CD4-positive, alpha-beta T cell treated with Interleukin-4 for 4 hours (primary cell): ENCODE data around the gene FAU.
A peak's percentile ranks its signal among the peaks of the same experiment; 100 is the strongest.
"Not testable (repeated sequence)": the region's sequence is repeated elsewhere in the genome, so short reads cannot be mapped to it uniquely, and the experiment has no call there.

Experiments
- DNase-seq: peaks from one replicate; pipeline ENCODE4 v3.0.0-alpha.2; 2020

FAU gene

DNA sequence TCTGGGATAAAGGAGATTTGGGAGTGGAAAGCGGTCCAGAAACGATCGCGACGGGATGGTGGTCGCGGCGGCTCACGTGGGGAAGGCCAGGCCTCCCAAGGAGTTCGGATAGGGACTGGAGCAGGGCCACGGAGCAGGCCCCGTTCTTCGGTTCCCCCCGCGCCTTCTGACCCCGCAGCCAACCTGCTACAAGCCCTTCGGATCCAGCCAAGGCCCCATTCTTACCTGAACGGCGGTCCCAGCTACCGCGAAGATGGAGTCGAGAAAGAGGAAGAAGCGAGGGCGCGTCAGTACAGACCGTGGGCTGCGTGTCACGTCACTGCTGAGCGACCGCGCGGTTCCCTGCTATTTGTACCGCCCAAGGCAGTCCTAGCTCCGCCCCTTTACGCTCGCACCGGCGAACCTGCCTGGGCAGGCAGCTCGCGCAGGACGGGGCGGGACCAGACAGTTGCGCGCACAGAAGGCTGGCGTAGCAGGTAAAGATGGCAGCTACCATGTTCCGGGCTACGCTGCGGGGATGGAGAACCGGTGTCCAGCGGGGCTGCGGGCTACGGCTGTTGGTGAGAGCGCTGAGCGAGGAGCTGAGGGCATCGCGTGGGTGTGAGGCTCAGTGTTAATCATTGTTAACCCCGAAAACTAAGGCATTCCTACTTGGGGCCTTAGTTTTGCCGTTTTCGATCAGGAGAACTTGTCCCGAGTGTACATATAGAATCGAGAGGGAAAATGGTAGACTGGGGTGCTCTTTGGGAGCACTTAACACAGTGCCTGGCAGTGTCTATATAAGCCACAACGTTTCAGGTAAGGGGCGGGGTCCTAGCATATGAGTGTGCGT lies at the start of gene FAU, which contains the start of gene MRPL49:
TSS of gene FAU (minus strand) at position 270 of the 832 bp plus-strand sequence. CDS start 321 bp downstream, outside the sequence.
TSS of gene MRPL49 (plus strand) at position 457 of the 832 bp plus-strand sequence. CDS start at position 483, 26 bp downstream.
- peak; percentile 98 for DNase-seq

DNA sequence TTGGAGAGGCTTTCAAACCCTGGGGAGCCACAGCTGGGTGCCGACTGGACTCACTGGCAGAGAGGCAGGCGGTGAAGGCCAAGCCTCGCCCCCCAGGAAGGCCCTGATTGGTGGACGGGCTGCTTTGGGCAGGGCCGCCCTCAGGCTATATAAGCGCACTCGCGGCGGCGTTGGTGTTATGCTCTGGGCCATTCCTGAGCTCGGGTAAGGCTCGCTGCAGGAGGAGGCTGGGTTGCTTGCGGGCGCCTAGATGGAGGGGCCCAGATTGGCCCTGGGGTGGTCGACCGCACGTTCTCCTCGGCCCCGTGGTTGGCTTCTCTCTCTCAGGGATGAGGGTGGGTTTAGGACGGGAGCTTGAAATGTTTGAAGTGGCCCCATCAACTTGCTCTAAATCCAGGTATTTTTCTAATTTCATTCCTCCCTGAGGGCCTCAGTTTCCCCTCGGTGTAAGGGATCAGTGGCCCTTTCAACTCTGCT lies 48.2 kb upstream of the FAU start, which contains the start of gene SPDYC:
TSS of gene SPDYC (plus strand) at position 176 of the 477 bp plus-strand sequence. CDS start 1,125 bp downstream, outside the sequence.
- DNase-seq, result no peak

DNA sequence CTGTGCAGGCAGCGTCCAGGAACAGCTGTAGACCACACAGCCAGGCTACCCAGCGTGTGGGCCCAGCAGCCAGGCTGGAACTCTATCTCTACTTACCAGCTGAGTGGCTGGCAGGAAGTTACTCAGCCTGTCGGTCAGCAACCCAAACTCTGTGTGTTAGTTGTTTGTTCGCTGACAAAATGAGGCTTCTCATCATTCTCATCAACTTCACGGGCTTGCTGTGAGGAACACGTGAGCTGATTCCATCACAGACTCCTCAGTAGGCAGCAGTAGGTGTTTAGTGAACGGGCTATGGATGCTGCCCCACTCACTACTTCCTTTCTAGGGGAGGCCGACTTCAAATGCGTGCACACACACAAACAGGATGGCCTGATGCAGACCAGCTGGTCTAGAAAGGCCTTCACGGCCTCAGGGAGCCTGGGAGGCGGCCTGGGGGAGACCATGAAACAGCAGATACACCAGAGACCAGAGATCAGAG lies 47.3 kb upstream of the FAU start:
- DNase-seq, result no peak

DNA sequence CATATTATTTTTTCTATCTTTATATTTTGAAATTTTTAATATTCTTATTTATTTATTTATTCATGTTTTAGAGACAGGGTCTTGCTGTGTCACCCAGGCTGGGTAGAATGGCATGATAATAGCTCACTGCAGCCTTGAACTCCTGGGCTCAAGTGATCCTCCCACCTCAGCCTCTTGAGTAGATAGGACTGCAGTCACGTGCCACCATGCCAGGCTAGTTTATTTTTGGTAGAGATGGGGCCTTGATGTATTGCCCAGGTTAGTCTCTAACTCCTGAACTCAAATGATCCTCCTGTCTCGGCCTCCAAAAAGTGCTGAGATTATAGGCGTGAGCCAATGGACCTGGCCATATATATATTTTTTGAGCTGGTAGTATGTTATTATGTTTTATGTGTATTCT lies 45.7 kb upstream of the FAU start:
- no peak for DNase-seq

DNA sequence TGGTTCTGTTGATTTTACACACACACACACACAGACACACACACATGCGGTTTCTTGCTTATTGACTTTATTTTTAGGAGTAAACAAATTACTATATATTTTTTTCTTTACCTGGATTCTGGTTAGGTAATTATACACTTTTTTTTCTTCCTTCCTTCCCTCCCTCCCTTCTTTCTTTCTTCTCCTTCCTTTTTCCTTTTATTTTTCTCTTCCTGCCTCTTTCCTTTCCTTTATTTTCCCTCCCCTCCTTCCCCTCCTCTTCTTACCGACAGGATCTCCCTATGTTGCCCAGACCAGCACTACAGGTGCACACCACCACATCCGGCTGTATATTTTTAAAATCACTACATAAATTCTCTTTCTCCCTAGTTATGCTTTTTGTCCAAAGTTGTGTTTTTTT lies 45.0 kb upstream of the FAU start:
- DNase-seq, result no peak

DNA sequence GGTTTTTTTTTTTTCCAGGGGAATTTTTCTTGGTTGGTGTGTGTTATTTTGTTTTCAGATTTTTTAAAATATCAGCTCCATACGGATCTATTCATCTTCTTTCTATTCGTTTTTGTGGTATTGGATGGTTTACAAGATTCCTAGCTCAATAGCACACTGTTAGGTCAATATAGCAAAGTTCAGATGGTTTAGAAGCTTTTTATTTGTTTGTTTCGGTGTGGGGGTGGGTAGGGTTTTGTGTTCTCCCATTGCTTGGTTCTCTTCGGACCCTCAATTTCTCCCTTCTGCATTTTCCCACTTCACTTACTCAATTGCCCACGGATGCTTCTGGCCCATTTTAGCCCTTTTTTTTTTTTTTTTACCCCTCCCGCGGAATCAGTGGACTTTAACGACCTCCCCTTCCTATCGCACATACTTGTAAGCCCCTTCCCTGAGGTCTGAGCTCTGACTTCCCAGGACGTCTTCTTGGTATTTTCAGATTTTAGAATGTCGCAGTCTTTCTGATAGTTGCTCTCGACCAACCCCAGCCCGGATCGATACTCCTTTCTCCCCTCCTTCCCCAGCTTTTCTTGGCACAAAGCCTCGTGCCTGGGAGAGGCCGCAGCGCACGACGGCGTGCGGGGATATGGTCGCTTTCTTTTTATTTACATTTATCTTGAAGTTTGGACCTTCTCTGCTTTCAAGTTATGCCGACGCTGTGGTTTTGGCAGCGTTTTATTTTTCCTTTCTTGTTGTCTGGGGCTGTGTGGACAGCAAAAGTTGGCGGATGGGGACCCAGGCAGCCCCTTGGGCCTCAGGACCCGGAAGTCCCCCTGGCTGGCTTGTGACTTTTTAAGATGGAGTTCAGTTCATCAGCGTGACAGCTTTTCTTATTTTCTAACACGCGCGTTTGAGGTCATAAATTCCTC lies 43.7 kb upstream of the FAU start:
- DNase-seq, result no peak

DNA sequence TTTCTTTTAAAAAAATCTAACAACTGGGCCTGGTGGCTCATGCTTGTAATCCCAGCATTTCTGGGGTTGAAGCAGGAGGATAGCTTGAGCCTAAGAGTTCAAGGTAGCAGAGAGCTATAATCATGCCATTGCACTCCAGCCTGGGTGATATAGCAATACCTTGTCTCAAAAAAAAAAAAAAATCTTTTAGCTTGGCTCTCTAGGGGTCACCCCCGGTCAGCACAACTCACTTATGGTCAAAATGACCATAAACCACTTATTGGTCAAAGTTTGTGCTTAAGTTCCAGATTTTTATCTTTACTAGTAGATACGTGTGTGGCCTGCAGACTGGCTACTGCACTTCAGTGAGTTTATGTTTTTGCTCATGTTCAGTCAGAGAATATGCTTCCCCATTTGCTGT lies 41.8 kb upstream of the FAU start:
- DNase-seq, result no peak

DNA sequence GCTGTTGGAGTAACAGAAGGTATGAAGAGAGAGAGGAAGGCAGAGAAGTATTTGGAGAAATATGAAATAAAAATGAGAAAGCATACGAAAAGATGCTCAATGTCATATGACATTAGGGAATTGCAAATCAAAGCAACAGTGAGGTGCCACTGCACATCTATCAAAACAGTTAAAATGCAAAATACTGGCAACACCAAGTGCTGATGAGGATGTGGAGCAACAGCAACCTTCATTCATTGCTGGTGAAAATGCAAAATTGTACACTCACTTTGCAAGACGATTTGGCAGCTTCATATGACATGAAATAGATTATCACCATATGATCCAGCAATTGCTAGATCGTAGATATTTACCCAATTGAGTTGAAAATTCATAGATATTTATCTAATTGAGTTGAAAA lies 38.7 kb upstream of the FAU start:
- DNase-seq, result no peak

DNA sequence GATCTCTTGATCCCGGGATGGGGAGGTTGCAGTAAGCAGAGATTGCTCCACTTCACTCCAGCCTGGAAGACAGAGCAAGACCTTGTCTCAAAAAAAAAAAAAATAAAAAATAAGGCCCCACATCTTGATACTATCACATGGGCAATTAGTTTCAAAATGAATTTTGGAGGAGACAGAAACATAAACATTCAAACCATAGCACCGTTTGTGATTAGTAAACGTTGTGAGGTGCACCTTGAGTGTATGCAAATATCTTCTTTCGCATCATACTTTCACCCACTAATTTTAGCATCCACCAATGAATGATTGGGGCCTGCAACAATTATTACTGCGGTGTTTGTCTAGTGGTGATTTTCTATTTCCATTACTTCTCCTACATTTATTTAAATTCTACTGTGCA lies 37.1 kb upstream of the FAU start:
- no peak for DNase-seq

DNA sequence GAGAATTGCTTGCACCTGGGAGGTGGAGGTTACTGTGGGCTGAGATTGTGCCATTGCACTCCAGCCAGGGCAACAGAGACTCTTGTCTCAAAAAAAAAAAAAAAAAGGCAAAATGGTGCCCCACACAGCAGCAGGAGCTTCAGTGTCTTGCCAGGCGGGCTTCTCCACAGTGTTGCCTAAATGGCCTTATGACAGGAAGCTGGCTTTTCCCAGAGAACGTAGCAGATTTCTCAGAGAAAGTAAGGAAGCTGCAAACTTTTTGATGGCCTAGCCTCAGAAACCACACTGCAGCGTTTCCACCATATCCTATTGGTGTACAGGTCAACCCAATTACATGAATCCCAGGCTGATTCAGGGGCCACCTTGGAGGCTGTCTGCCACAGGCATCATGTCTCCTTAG lies 35.4 kb upstream of the FAU start:
- DNase-seq, result no peak

DNA sequence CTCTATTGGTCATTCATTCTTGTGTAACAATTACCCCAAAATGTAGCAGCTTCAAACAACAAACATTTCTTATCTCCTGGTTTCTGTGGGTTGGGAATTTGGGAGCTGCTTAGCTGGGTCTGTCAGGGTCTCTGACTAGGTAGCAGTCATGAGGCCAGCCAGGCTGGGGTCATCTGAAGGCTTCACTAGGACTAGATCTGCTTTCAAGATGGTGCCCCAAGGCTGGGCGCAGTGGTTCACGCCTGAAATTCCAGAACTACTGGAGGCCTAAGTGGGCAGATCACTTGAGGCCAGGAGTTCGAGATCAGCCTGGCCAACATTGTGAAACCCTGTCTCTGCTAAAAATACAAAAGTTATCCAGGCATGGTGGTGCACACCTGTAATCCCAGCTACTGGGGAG lies 35.0 kb upstream of the FAU start:
- no peak for DNase-seq

DNA sequence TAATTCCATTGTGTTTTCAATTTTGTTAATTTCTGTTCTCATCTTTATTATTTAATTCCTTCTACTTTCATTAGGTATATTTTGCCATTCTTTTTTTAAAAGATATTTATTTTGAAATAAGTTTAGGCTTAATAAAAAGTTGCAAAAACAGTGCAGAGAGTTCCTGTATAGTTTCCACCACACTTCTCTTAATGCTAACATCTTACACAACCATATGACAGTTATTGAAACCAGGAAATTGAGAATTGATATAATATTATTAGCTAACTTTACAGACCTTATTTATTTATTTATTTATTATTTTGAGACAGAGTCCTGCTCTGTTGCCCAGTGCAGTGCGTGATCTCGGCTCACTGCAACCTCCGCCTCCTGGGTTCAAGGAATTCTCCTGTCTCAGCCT lies 34.3 kb upstream of the FAU start:
- no peak for DNase-seq

DNA sequence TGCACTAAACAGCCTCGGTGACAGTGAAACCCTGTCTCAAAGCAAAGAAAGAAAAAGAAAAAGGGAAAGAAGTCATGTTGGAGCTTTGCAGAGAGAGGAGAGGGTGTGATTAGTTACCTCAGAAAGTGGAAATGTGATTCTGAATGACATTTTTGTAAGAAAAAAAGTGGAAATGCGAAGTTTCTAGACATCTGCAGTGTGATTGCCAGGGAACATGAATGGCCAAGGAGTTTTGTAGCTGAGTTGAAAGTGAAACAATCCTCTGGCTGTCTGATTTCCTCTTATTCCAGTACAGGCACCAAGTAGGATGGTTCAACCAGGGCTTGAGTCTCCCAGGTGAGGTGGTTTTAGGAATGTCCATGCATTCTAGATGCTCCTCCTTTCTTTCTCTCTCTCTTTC lies 30.2 kb upstream of the FAU start:
- DNase-seq, result no peak

DNA sequence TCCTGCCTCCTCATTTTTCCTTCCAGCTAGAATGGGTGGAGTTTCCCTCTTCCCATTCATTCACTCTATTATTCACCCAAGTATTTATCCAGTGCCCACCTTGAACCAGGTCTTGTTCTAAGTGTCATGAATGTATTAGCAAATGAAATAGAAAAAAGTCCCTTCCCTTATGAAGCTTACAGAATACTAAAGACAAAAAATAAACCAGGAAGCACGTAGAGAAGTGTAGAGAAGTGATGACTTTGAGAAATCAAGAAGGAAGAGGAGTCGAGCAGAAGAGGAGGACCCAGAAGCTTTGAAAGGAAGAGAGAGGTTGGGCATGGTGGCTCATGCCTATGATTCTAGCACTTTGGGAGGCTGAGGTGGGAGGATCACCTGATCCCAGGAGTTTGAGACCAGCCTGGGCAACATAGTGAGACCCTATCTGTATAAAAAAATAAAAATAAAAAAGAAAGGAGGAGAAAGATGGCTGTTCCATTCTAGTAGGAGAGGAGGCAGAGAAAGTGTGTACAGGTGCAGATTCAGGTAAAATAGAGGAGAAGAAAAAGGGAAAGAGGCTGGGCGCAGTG lies 29.5 kb upstream of the FAU start:
- DNase-seq, result no peak

DNA sequence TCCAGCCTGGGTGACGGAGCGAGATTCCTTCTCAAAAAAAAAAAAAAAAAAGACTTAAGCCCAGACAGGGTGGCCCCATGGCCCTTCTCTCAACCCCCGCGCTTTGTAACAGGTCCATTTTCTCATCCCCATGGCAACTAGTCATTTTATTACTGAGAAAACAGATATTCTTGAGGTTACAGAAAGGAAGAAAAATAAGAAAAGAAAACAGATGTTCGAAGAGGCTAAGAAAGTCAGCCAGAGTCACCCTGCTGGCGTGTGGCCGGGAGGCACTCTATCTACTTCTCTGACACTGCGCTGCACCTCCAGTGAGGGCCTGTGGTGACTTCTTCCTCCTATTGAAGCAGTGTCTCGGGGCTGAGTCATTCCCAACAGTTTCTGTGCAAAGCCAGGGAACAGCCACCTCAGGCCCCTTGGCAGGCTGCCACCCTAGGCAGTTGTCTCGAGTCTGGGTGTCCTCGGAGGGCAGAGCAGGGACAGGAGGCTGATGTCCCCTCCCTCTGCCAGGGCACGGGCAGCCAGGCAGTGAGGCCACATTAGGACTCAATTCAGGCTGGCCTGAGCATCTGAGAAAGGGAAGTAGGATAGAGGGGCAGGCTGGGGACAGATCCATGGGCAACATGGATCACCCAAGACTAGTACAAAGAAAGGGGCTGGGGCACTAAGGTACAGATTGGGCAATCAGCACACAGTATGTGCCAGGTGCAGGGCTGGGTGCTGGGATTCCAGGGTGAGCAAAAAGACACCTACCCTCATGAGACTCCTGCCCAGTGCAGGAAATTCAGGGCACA lies 28.8 kb upstream of the FAU start:
- DNase-seq, result peak; percentile 26

DNA sequence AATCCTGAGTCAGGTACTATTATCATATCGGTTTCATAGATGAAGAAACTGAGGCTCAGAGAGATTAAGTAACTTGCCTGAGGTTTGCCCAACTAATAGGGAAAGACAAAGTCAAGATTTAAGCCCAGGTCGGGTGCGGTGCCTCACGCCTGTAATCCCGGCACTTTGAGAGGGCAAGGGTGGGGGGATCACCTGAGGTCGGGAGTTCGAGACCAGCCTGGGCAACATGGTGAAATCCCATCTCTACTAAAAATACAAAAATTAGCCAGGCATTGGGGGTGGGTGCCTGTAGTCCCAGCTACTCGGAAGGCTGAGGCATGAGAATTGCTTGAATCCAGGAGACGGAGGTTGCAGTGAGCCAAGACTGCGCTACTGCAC lies 28.2 kb upstream of the FAU start:
- not testable (repeated sequence) for DNase-seq

DNA sequence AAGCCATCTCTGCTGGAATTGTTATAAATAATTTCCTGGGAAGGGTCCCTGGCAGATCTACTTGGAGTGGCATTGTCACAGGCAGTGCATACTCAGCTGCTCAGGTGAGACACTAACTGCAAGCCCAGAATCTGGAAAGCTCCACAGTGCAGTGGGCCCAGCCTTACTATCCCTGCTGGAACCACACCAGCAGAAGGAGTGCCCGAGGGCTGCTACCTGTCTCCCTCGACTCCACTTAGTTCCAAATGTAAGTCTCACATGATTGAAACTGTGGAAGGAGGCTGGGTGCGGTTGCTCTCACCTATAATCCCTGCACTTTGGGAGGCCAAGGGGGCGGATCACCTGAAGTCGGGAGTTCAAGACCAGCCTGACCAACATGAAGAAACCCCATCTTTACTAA lies 26.7 kb upstream of the FAU start:
- DNase-seq, result no peak

DNA sequence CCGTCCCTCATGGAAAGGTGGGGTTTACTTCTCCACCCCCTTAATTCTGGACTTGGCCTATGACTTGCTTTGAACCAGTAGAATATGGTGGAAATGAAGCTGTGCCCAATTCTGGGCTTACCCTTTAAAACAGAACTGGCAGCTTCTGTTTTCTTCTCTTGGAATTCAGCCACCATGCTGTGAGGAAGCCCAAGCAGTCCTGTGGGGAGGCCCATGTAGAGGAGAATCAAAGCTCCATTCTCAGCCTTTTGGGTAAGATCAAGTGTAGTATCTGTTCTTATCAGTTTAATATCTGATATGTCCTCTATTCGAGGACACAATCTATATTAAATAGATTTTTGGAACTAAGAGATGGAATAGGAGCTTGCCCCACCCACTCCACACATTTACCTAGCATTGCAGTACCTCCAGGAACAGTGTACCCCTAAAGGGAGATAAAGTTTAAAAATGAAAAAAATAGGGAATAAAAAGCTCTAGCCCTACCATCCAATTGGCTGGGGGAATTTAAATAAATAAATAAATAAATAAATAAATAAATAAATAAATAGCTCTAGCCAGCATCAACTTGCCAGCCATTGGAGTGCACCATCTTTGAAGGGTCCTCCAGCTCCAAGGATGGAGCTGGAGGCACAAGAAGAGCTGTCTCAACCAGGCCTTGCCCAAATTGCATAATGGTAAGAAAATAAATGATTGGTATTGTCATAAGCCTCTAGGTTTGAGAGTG lies 25.6 kb upstream of the FAU start:
- no peak for DNase-seq

DNA sequence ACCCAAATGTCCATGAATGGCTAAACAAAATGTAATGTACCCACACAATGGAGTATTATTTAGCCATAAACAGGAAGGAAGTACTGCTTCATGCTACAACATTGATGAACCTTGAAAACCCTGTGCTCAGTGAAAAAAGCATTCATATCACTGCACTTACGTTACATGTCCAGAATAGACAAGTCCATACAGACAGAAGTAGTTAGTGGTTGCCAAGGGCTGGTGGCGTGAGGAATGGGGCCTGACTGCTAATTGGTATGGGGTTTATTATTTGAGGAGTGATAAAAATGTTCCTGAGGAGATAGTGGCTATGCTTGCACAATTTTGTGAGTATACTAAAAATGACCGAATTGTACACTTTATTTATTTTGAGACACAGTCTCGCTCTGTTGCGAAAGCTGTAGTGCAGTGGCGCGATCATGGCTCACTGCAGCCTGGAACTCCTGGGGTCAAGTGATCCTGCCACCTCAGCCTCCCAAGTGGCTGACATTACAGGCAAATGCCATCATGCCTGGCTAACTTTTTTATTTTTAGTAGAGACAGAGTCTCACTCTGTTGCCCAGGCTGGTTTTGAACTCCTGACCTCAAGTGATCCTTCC lies 20.1 kb upstream of the FAU start:
- no peak for DNase-seq

DNA sequence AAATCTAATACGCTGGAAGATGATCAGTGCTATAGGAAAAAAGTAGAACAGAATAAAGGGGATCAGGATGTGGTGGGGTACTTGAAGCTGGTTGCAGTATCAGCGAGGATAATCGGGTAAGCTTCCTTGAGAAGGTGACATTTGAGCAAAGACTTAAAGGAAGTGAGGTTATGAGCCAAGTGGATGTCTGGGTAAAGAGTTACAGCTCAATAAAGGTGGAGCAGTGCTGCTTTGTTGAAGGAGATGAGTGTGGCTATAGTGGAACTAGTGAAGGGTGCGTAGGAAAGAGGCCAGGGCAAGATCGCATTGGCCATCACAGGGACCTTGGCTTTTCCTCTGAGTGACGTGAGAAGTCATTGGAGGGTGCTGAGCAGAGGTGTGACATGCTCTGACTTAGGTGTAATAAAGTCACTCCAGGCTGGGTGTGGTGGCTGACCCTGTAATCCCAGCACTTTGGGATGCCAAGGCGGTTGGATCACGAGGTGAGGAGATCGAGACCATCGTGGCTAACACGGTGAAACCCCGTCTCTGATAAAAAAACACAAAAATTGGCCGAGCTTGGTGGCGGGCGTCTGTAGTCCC lies 14.7 kb upstream of the FAU start:
- no peak for DNase-seq

DNA sequence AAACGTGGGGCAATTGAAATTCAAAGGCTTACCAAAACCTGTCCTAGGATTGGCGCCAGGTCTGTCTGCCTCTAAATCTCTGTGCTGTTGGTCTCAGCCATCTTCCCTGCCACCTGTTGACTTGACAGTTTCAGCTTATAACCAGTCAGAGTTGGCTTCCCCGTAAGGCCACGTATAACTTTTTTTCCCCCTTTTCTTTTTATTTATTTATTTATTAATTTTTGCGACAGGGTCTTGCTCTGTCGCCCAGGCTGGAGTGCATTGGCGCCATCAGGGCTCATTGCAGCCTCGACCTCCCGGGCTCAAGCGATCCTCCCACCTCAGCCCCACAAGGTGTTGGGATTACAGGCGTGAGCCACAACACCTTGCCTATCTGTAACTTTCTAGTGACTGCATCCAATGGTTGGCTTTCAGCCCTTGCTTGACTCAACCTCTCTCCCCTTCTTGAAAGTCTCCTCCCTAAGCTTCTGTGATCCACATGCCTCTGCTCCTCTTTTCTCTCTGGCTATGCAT lies 13.8 kb upstream of the FAU start:
- no peak for DNase-seq
